K562 (cell line): ENCODE data around the gene A1CF. TPM values are rescaled to one million over a fixed set of nuclear protein-coding genes. Genes with fewer than 3 reads are reported as not detected.

Experiments used
- ATAC-seq: fragments of 200-7000 bp; cut with Tn5 transposase; 3 replicates; pipeline ENCODE4 v1.9.1; 2020; ENCODE audit warnings: moderate library complexity
- BruUV-seq: library from RNA; stranded (reverse); fragments of 400-500 nt; replicated peaks from 2 replicates; lab custom pipeline; 2021; lab: Mats Ljungman, UMichigan
- CTCF ChIA-PET: fragments of 300-600 bp; formaldehyde crosslinking; extraction: SDS; loops from one replicate; lab custom pipeline; 2021; ENCODE audit warnings: low intra/inter-chr PET ratio; lab: Yijun Ruan, JAX
- POLR2A ChIA-PET: fragments of 300-600, 350-650 bp; sonication (Branson Sonifier 250); formaldehyde crosslinking; extraction: SDS; loops from one replicate; lab custom pipeline; 2021; ENCODE audit warnings: antibody characterized with exemption, inconsistent platforms; lab: Yijun Ruan, JAX
- DNase-seq, 4 experiments: peaks; one replicate each; pipeline versions ENCODE4 v3.0.0 to v3.0.0-alpha.2; 2011 to 2018; ENCODE audit warnings: low spot score in 3 of 4, mixed read lengths in 3 of 4; ENCODE audit errors: extremely low read depth in 1 of 4
- FAIRE-seq: peaks from 2 replicates; lab custom pipeline; 2011; peaks lifted over from hg19 to GRCh38; lab: Jason Lieb, UNC
- H2AFZ ChIP-seq: 2 replicates; pipeline ENCODE4 v1.6.0; 2011; ENCODE audit warnings: low read depth, low read length, control low read depth, inconsistent platforms
- H3K27ac ChIP-seq: fragments of 200-600 bp; 3 replicates; pipeline ENCODE4 v1.8.0; 2011; ENCODE audit warnings: low read depth, mild to moderate bottlenecking, control low read depth, inconsistent platforms, low read length, moderate library complexity, mixed read lengths; ENCODE audit errors: extremely low read depth
- H3K27me3 ChIP-seq, 2 experiments: fragments of 300-600 bp in 1 of 2; 2 replicates in 1 of 2; 3 replicates in 1 of 2; pipeline versions ENCODE4 v1.6.0 to v1.8.0; 2011; ENCODE audit warnings: inconsistent platforms in 2 of 2, low read length in 2 of 2, mild to moderate bottlenecking in 1 of 2, mixed read lengths in 1 of 2, moderate library complexity in 1 of 2; ENCODE audit not compliant: control insufficient read depth in 2 of 2, insufficient read depth in 2 of 2
- H3K36me3 ChIP-seq: fragments of 300-600 bp; 3 replicates; pipeline ENCODE4 v1.8.0; 2011; ENCODE audit warnings: mild to moderate bottlenecking, low read length, inconsistent platforms; ENCODE audit not compliant: control insufficient read depth, insufficient read depth
- H3K4me1 ChIP-seq, 2 experiments: fragments of 200-600 bp in 1 of 2; replicated peaks in 1 of 2; 2 replicates in 1 of 2; 3 replicates in 1 of 2; pipeline versions ENCODE4 v1.5.1 to v1.8.0; 2011; ENCODE audit warnings: inconsistent platforms in 2 of 2, low read length in 2 of 2, mild to moderate bottlenecking in 1 of 2, mixed read lengths in 1 of 2, moderate library complexity in 1 of 2; ENCODE audit not compliant: control insufficient read depth in 2 of 2, insufficient read depth in 2 of 2
- H3K4me2 ChIP-seq: 2 replicates; pipeline ENCODE4 v1.6.1; 2011; ENCODE audit warnings: low read length, control low read depth, inconsistent platforms, mixed read lengths; ENCODE audit not compliant: insufficient read depth
- H3K4me3 ChIP-seq: fragments of 200-600 bp; sonication (generic), shearing (Covaris generic); 2 replicates; pipeline ENCODE4 v1.5.1; 2016; ENCODE audit warnings: control low read depth, inconsistent platforms
- H3K79me2 ChIP-seq: fragments of 200-600 bp; 3 replicates; pipeline ENCODE4 v1.8.0; 2011; ENCODE audit warnings: low read length, inconsistent platforms; ENCODE audit not compliant: control insufficient read depth, insufficient read depth
- H3K9ac ChIP-seq, 2 experiments: 2 replicates each; pipeline versions ENCODE4 v1.6.0 to v1.6.1; 2011; ENCODE audit warnings: low read depth in 2 of 2, low read length in 2 of 2, control low read depth in 1 of 2, inconsistent platforms in 1 of 2, mild to moderate bottlenecking in 1 of 2, mixed read lengths in 1 of 2; ENCODE audit not compliant: insufficient read depth in 1 of 2
- H3K9me1 ChIP-seq: one replicate; pipeline ENCODE4 v1.6.0; 2011; ENCODE audit warnings: inconsistent platforms, mild to moderate bottlenecking, low read length, moderate library complexity; ENCODE audit not compliant: control insufficient read depth, insufficient read depth
- H3K9me3 ChIP-seq: replicated peaks from 2 replicates; pipeline ENCODE4 v1.5.1; 2011; ENCODE audit warnings: low read depth, low read length, inconsistent platforms; ENCODE audit not compliant: control insufficient read depth, insufficient read depth
- H4K20me1 ChIP-seq: replicated peaks from 2 replicates; pipeline ENCODE4 v1.6.1; 2011; ENCODE audit warnings: low read length, inconsistent platforms, mixed read lengths; ENCODE audit not compliant: control insufficient read depth, insufficient read depth
- BRCA1 ChIP-seq, 2 experiments: fragments of 450-650 bp in 1 of 2; sonication (generic) in 1 of 2; formaldehyde crosslinking in 1 of 2; IDR thresholded peaks; 2 replicates each; pipeline versions ENCODE4 v1.5.0 to v1.6.1; 2017 to 2020; ENCODE audit warnings: mild to moderate bottlenecking in 1 of 2, missing genetic modification reagents in 1 of 2
- CBX5 ChIP-seq: IDR thresholded peaks from 2 replicates; pipeline ENCODE4 v1.6.1; 2014; ENCODE audit warnings: low read depth, borderline replicate concordance
- CEBPB ChIP-seq: fragments of 450-650 bp; IDR thresholded peaks from 2 replicates; pipeline ENCODE4 v1.6.1; 2016; ENCODE audit warnings: missing genetic modification characterization, missing compliant biosample characterization
- CEBPG ChIP-seq, 3 experiments: fragments of 200-800 bp in 1 of 3; sonication (Bioruptor generic) in 1 of 3; sonication (generic) in 1 of 3; formaldehyde crosslinking in 1 of 3; IDR thresholded peaks in 2 of 3; conservative IDR thresholded peaks in 1 of 3; 2 replicates each; pipeline versions ENCODE4 v1.6.1 to v1.8.0; 2016 to 2022; ENCODE audit warnings: missing compliant biosample characterization in 2 of 3, missing genetic modification characterization in 2 of 3, mild to moderate bottlenecking in 1 of 3, missing genetic modification reagents in 1 of 3
- CHD1 ChIP-seq: fragments of 200-600 bp; sonication (generic); IDR thresholded peaks from one replicate; pipeline ENCODE4 v1.6.1; 2012; ENCODE audit warnings: mild to moderate bottlenecking, moderate library complexity, low read length, inconsistent platforms
- FOXK2 ChIP-seq, 2 experiments: fragments of 450-650 bp; IDR thresholded peaks in 1 of 2; conservative IDR thresholded peaks in 1 of 2; 2 replicates each; pipeline ENCODE4 v1.6.1; 2016; ENCODE audit warnings: low read depth in 2 of 2, mild to moderate bottlenecking in 1 of 2
- HOXB6 ChIP-seq: fragments of 250-450 bp; sonication (Bioruptor Pico); IDR thresholded peaks from 2 replicates; pipeline ENCODE4 v1.5.1; 2022; ENCODE audit warnings: mild to moderate bottlenecking, borderline replicate concordance
- KLF10 ChIP-seq: fragments of 250-450 bp; sonication (Bioruptor Pico); IDR thresholded peaks from 2 replicates; pipeline ENCODE4 v1.6.1; 2021; ENCODE audit warnings: matching md5 sums
- POLR2G ChIP-seq: fragments of 200-400 bp; formaldehyde crosslinking; IDR thresholded peaks from 2 replicates; pipeline ENCODE4 v1.6.1; 2017; ENCODE audit warnings: low read depth, mild to moderate bottlenecking, antibody characterized with exemption, low read length, moderate library complexity
- SNRNP70 ChIP-seq: fragments of 200-400 bp; formaldehyde crosslinking; optimal IDR thresholded peaks from 2 replicates; pipeline ENCODE3; 2017; ENCODE audit warnings: low read depth, low read length
- THRAP3 ChIP-seq: fragments of 450-650 bp; IDR thresholded peaks from 2 replicates; pipeline ENCODE4 v1.6.1; 2016; ENCODE audit warnings: mild to moderate bottlenecking, inconsistent platforms, borderline replicate concordance
- TOE1 ChIP-seq, 2 experiments: fragments of 450-650 bp in 1 of 2; sonication (generic) in 1 of 2; formaldehyde crosslinking in 1 of 2; IDR thresholded peaks; 2 replicates each; pipeline versions ENCODE4 v1.7.1 to v1.8.0; 2016 to 2022; ENCODE audit warnings: borderline replicate concordance in 2 of 2, mild to moderate bottlenecking in 2 of 2, antibody characterized with exemption in 1 of 2, inconsistent platforms in 1 of 2, low read depth in 1 of 2, missing genetic modification reagents in 1 of 2, moderate library complexity in 1 of 2
- ZKSCAN8 ChIP-seq: fragments of 200-800 bp; sonication (Bioruptor generic); IDR thresholded peaks from 2 replicates; pipeline ENCODE4 v1.6.1; 2016; ENCODE audit warnings: missing genetic modification characterization, missing compliant biosample characterization
- ZNF263 ChIP-seq: sonication (generic); formaldehyde crosslinking; IDR thresholded peaks from 2 replicates; pipeline ENCODE4 v1.8.0; 2022; ENCODE audit warnings: mild to moderate bottlenecking, missing genetic modification reagents, borderline replicate concordance
- WGBS: fragments of 100-300 bp; shearing (Covaris generic); methylation state at CpG from one replicate; pipeline ENCODE4 v1.1.6; 2016; ENCODE audit warnings: low coverage, mixed read lengths; ENCODE audit not compliant: insufficient coverage; ENCODE audit errors: missing lambda C conversion rate; 5-methylcytosine and 5-hydroxymethylcytosine counted together
- in situ Hi-C: fragments of 300-500 bp; cut with MboI; formaldehyde crosslinking; loops from 4 replicates; pipeline ENCODE4 v1.15.0; 2018; ENCODE audit warnings: inconsistent platforms, mixed read lengths
- intact Hi-C: fragments of 100-400 bp; cut with micrococcal nuclease; formaldehyde crosslinking; loops from 2 replicates; pipeline ENCODE4 v1.14.2; 2022
- polyA plus RNA-seq, 8 experiments: library from polyadenylated mRNA; depleted of rRNA in 4 of 8; stranded (reverse) in 5 of 8; unstranded in 3 of 8; fragments of >200 nt; fragmentation: Nextera tagmentation in 2 of 8; fragmentation: Illumina TruSeq in 1 of 8; extraction: Ambion mirVana in 2 of 8; extraction: Trizol in 1 of 8; gene quantifications; 2 replicates each; pipeline versions ENCODE4 v1.2.1 to v1.2.3, GENCODE V29; 2011 to 2014; ENCODE audit warnings: inconsistent platforms in 1 of 8, missing spikeins in 1 of 8
- total RNA-seq, 7 experiments: library from RNA; depleted of rRNA in 6 of 7; stranded (reverse); fragments of >200 nt in 6 of 7; fragmentation: Illumina TruSeq in 2 of 7; extraction: Trizol in 2 of 7; gene quantifications; 2 replicates each; pipeline versions ENCODE4 v1.2.1 to v1.2.3, GENCODE V29; 2011 to 2021; ENCODE audit warnings: low replicate concordance in 1 of 7
- TF ChIP-seq, protein P1 (sequence below): fragments of 250-450 bp; sonication (Bioruptor Pico); IDR thresholded peaks from 2 replicates; pipeline ENCODE4 v1.6.1; 2021; ENCODE audit warnings: mild to moderate bottlenecking

A1CF gene
- total and polyA plus RNA-seq, 9 of the 15 experiments (the other 6 are each of a cell fraction or from before 2014, with no cell fraction given): 0.11 TPM; not detected in 8

DNA sequence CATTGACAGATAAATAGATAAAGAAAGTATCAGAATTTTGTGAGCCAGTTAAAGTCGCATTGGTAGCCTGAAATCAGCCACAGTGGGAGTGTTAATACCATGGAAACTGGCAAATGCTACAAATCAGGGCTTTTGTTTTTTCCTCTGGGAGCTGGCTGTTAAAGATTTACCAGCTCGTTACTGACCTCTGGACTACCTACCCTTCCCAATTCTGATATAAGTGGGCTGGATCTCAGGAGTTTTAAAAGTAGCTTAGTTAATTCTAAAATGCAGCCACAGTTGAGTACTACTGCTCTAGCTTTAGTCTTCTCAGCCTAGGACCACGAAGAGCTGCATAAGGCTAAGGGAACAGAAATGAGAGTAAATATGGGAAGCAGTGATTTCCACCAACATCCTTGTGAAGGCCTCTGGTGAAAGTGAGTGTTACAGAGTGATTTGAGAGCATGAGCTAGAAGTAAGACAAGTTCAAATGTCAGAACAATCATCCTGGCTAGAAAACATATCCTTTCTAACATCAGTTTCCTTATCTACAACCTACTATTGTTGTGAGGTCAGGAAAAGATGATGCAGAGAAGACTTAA, 53.2 kb downstream of the A1CF start:
- DNase-seq: no peak
- CTCF ChIA-PET: no interaction called here
- intact Hi-C loops: no loop called here

DNA sequence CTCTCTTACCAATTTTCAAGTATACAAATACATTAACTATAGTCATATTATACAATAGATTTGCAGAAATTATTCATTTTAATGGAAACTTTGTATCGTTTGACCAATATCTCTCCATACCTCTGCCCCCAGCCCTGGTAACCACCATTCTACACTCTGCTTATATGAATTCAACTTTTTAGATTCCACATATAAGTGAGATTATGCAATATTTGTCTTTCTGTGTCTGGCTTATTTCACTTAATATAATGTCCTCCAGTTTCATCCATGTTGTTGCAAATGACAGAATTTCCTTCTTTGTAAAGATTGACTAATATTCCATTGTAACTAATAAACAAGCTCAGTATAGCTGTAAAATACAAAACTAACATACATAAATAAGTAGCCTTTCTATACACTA, 55.4 kb downstream of the A1CF start:
- POLR2A ChIA-PET: no interaction called here
- ATAC-seq: no peak

More for the DNA sequence above, 53.2 kb downstream of the A1CF start:
- POLR2A ChIA-PET: interaction anchor here (0.5 to 1.3 kb wide), 3 partner anchors 10 to 448 kb away, joined by 3 read pairs; no protein-coding TSS in a partner anchor
- BruUV-seq: no TSS peak
- Histone ChIP-seq H3K4me1 (no peaks in the 10 kb centered on the region), H3K79me2 (no peaks in the 10 kb centered on the region), H3K36me3 (no peaks in the 10 kb centered on the region), H3K9ac (no peak overlapping the region), H4K20me1 (no peaks in the 10 kb centered on the region), H3K4me3 (no peak overlapping the region), H2AFZ (no peak overlapping the region), H3K9me1 (no peaks in the 10 kb centered on the region), H3K4me2 (no peak overlapping the region), H3K27me3 (no peaks in the 10 kb centered on the region), H3K27ac (no peak overlapping the region), H3K9me3 (no peaks in the 10 kb centered on the region)
- WGBS: 2% methylated on average over 3 of the region's 3 CpGs
- FAIRE-seq (no peak), ATAC-seq (no peak)
- in situ Hi-C loops: no loop called here
- TF ChIP-seq SNRNP70 (no peak), CBX5 (no peak), BRCA1 (IDR thresholded peaks at IDR 0.05) (no peak), BRCA1 (CRISPR knock-in tag; IDR thresholded peaks at IDR 0.05) (no peak), THRAP3 (no peak), ZKSCAN8 (no peak)

More for the DNA sequence above, 55.4 kb downstream of the A1CF start:
- no peaks in the 10 kb centered on the region for H3K4me1 ChIP-seq
- no peaks in the 10 kb centered on the region for H3K36me3 ChIP-seq
- H2AFZ ChIP-seq: no peak overlapping the region
- H3K27me3 ChIP-seq: no peaks in the 10 kb centered on the region
- no peak overlapping the region for H3K4me2 ChIP-seq
- H3K9me1 ChIP-seq: no peaks in the 10 kb centered on the region
- CTCF ChIA-PET: no interaction called here
- TF ChIP-seq POLR2G (no peak), CEBPG (CRISPR knock-in tag; IDR thresholded peaks at IDR 0.05) (no peak), CEBPG (tag; conservative IDR thresholded peaks at IDR 0.05 in 1 of 2, IDR thresholded peaks at IDR 0.05 in 1 of 2) (peak; percentile 14 to 70; a peak in 2 of 4 replicates), ZNF263 (CRISPR knock-in tag) (no peak), CEBPB (tag) (peak; percentile 58), FOXK2 (conservative IDR thresholded peaks at IDR 0.05 in 1 of 2, IDR thresholded peaks at IDR 0.05 in 1 of 2; ENCODE audit: low read depth in 2 of 2) (no peak), KLF10 (CRISPR knock-in tag) (no peak), CHD1 (no peak), HOXB6 (CRISPR knock-in tag) (no peak), TOE1 (IDR thresholded peaks at IDR 0.05; ENCODE audit: borderline replicate concordance) (no peak), TOE1 (CRISPR knock-in tag; IDR thresholded peaks at IDR 0.05; ENCODE audit: borderline replicate concordance, low read depth) (no peak)
- TF ChIP-seq, protein P1, sequence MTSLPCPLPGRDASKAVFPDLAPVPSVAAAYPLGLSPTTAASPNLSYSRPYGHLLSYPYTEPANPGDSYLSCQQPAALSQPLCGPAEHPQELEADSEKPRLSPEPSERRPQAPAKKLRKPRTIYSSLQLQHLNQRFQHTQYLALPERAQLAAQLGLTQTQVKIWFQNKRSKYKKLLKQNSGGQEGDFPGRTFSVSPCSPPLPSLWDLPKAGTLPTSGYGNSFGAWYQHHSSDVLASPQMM: no peak
- DNase-seq (no peak), FAIRE-seq (no peak)
- no TSS peak for BruUV-seq
- no peaks in the 10 kb centered on the region for H3K9me3 ChIP-seq
- WGBS: 0% methylated on average over 1 of the region's 1 CpG
- in situ Hi-C loops: no loop called here
- no peak overlapping the region for H3K9ac ChIP-seq
- H3K79me2 ChIP-seq: no peaks in the 10 kb centered on the region
- H3K4me3 ChIP-seq: no peak overlapping the region
- no peak overlapping the region for H3K27ac ChIP-seq
- intact Hi-C loops: no loop called here
- no peaks in the 10 kb centered on the region for H4K20me1 ChIP-seq
